GM12878 (cell line): Measurements from ENCODE around the gene EBP. TPM values are rescaled to one million over a fixed set of nuclear protein-coding genes. Genes with fewer than 3 reads are reported as not detected.

Source experiments
- ATAC-seq: fragments of 200-7000 bp; cut with Tn5 transposase; 3 replicates; pipeline ENCODE4 v1.9.1; 2020; ENCODE audit warnings: mild to moderate bottlenecking, moderate library complexity
- BruUV-seq: library from RNA; stranded (reverse); fragments of 400-500 nt; replicated peaks from 2 replicates; lab custom pipeline; 2021; lab: Mats Ljungman, UMichigan
- CTCF ChIA-PET: fragments of 300-600 bp; sonication (Branson Sonifier 250); formaldehyde crosslinking; extraction: SDS; loops from one replicate; lab custom pipeline; 2021; ENCODE audit warnings: inconsistent platforms; lab: Yijun Ruan, JAX
- POLR2A ChIA-PET: fragments of 350-600 bp; formaldehyde crosslinking; extraction: SDS; loops from one replicate; lab custom pipeline; 2021; ENCODE audit warnings: inconsistent platforms; lab: Charles Lee
- RAD21 ChIA-PET: fragments of 300-600 bp; sonication (Branson Sonifier 250); formaldehyde crosslinking; loops from one replicate; lab custom pipeline; 2023; ENCODE audit warnings: antibody characterized with exemption; ENCODE audit not compliant: unreplicated experiment; lab: Charles Lee
- SMC1A ChIA-PET: fragments of 300-600 bp; sonication (Branson Sonifier 250); formaldehyde crosslinking; loops from one replicate; lab custom pipeline; 2023; ENCODE audit not compliant: unreplicated experiment, uncharacterized antibody; lab: Charles Lee
- DNase-seq: peaks from one replicate; pipeline ENCODE4 v3.0.0-alpha.2; 2011; ENCODE audit warnings: low read depth, low spot score
- FAIRE-seq: peaks from 3 replicates; lab custom pipeline; 2011; peaks lifted over from hg19 to GRCh38; lab: Jason Lieb, UNC
- H2AFZ ChIP-seq: 2 replicates; pipeline ENCODE4 v1.6.0; 2011; ENCODE audit warnings: low read depth, low read length, control low read depth; ENCODE audit not compliant: control insufficient read depth
- H3K27ac ChIP-seq: 2 replicates; pipeline ENCODE4 v1.5.1; 2011; ENCODE audit warnings: control low read depth; ENCODE audit not compliant: control insufficient read depth, insufficient read depth
- H3K27me3 ChIP-seq, 2 experiments: replicated peaks in 1 of 2; 2 replicates each; pipeline versions ENCODE4 v1.6.0 to v1.6.1; 2011; ENCODE audit warnings: low read length in 1 of 2; ENCODE audit not compliant: control insufficient read depth in 2 of 2, insufficient read depth in 2 of 2
- H3K36me3 ChIP-seq, 2 experiments: 2 replicates each; pipeline ENCODE4 v1.5.1; 2011; ENCODE audit warnings: low read length in 1 of 2; ENCODE audit not compliant: control insufficient read depth in 2 of 2, insufficient read depth in 2 of 2
- H3K4me1 ChIP-seq: 2 replicates; pipeline ENCODE4 v1.6.1; 2011; ENCODE audit warnings: mild to moderate bottlenecking, low read length, moderate library complexity, mixed read lengths; ENCODE audit not compliant: control insufficient read depth, insufficient read depth
- H3K4me2 ChIP-seq: 2 replicates; pipeline ENCODE4 v1.6.0; 2011; ENCODE audit warnings: control low read depth; ENCODE audit not compliant: control insufficient read depth, insufficient read depth
- H3K4me3 ChIP-seq: fragments of 200-600 bp; sonication (generic); 2 replicates; pipeline ENCODE4 v1.5.1; 2016
- H3K79me2 ChIP-seq: 2 replicates; pipeline ENCODE4 v1.6.0; 2011; ENCODE audit warnings: low read length; ENCODE audit not compliant: control insufficient read depth, insufficient read depth
- H3K9ac ChIP-seq: 2 replicates; pipeline ENCODE4 v1.8.0; 2011; ENCODE audit warnings: low read length, control low read depth, mixed read lengths; ENCODE audit not compliant: control insufficient read depth, insufficient read depth
- H3K9me3 ChIP-seq: replicated peaks from 3 replicates; pipeline ENCODE4 v1.5.1; 2011; ENCODE audit warnings: mild to moderate bottlenecking, low read length; ENCODE audit not compliant: control insufficient read depth, insufficient read depth
- H4K20me1 ChIP-seq: 2 replicates; pipeline ENCODE4 v1.6.0; 2011; ENCODE audit not compliant: control insufficient read depth, insufficient read depth
- CHD4 ChIP-seq: fragments of 200-600 bp; sonication (generic); IDR thresholded peaks from 2 replicates; pipeline ENCODE4 v1.6.1; 2016; ENCODE audit warnings: mild to moderate bottlenecking
- HDGF ChIP-seq: fragments of 450-650 bp; IDR thresholded peaks from 2 replicates; pipeline ENCODE4 v1.6.1; 2016; ENCODE audit warnings: antibody characterized with exemption
- KAT2A ChIP-seq: conservative IDR thresholded peaks from 2 replicates; pipeline ENCODE4 v1.6.1; 2011; ENCODE audit warnings: low read depth, low read length; ENCODE audit not compliant: control insufficient read depth
- NFYB ChIP-seq: IDR thresholded peaks from 2 replicates; pipeline ENCODE4 v1.6.1; 2011; ENCODE audit warnings: low read depth, mild to moderate bottlenecking, low read length, improper control_type of control experiment, moderate library complexity; ENCODE audit not compliant: insufficient read depth
- NRF1 ChIP-seq: conservative IDR thresholded peaks from 2 replicates; pipeline ENCODE4 v1.6.1; 2011; ENCODE audit warnings: mild to moderate bottlenecking, low read depth, low read length, improper control_type of control experiment
- RBBP5 ChIP-seq: fragments of 200-600 bp; sonication (generic); conservative IDR thresholded peaks from 2 replicates; pipeline ENCODE4 v1.6.1; 2016
- SMARCA5 ChIP-seq: fragments of 450-650 bp; IDR thresholded peaks from 2 replicates; pipeline ENCODE4 v1.6.1; 2017; ENCODE audit warnings: mild to moderate bottlenecking
- STAT1 ChIP-seq: fragments of 450-650 bp; conservative IDR thresholded peaks from 2 replicates; pipeline ENCODE4 v1.6.1; 2014; ENCODE audit warnings: antibody characterized with exemption, mild to moderate bottlenecking
- SUPT20H ChIP-seq: IDR thresholded peaks from 2 replicates; pipeline ENCODE4 v1.6.1; 2011; ENCODE audit warnings: low read depth, mild to moderate bottlenecking, low read length, moderate library complexity, borderline replicate concordance; ENCODE audit not compliant: control insufficient read depth
- TARDBP ChIP-seq: IDR thresholded peaks from 2 replicates; pipeline ENCODE4 v1.6.1; 2016; ENCODE audit warnings: borderline replicate concordance
- WGBS: methylation state at CpG from one replicate; pipeline ENCODE4 v1.1.6; 2016; ENCODE audit warnings: low lambda C conversion rate; ENCODE audit not compliant: insufficient replicate concordance, insufficient coverage; ENCODE audit errors: missing lambda C conversion rate; 5-methylcytosine and 5-hydroxymethylcytosine counted together
- in situ Hi-C: fragments of 300-500 bp; cut with MboI; formaldehyde crosslinking; loops from 9 replicates; pipeline ENCODE4 v1.14.3; 2018; ENCODE audit warnings: mixed read lengths
- intact Hi-C: fragments of 100-400 bp; cut with micrococcal nuclease; formaldehyde crosslinking; loops from one replicate; pipeline ENCODE4 v1.14.2; 2022; ENCODE audit not compliant: unreplicated experiment
- polyA plus RNA-seq, 11 experiments: library from polyadenylated mRNA; depleted of rRNA in 4 of 11; unstranded in 6 of 11; stranded (reverse) in 5 of 11; fragments of >200 nt; fragmentation: Nextera tagmentation in 4 of 11; fragmentation: Illumina TruSeq in 1 of 11; extraction: Ambion mirVana in 4 of 11; extraction: Trizol in 1 of 11; gene quantifications; 1 replicate in 1 of 11; 2 replicates in 10 of 11; pipeline versions ENCODE4 v1.2.1 to v1.2.3, GENCODE V29; 2011 to 2016; ENCODE audit warnings: inconsistent platforms in 2 of 11, missing spikeins in 2 of 11, low read depth in 1 of 11
- total RNA-seq, 4 experiments: library from RNA; depleted of rRNA in 3 of 4; stranded (reverse); fragments of >200 nt in 3 of 4; fragmentation: Illumina TruSeq in 1 of 4; extraction: Trizol in 1 of 4; gene quantifications; 2 replicates each; pipeline versions ENCODE4 v1.2.1 to v1.2.3, GENCODE V29; 2013 to 2021
- TF ChIP-seq, protein P1 (sequence below): fragments of 450-650 bp; IDR thresholded peaks from 2 replicates; pipeline ENCODE4 v1.6.1; 2017; ENCODE audit warnings: borderline replicate concordance
- TF ChIP-seq, protein P2 (sequence below): fragments of 450-650 bp; formaldehyde crosslinking; IDR thresholded peaks from 2 replicates; pipeline ENCODE4 v1.4.0; 2020; ENCODE audit warnings: mild to moderate bottlenecking, moderate library complexity

EBP gene
- total and polyA plus RNA-seq, 10 of the 15 experiments (the other 5 are each of a cell fraction or from before 2014, with no cell fraction given): 125 to 628 (median 180) TPM

- no peak overlapping the region for H2AFZ ChIP-seq
- TF ChIP-seq RBBP5: no peak
- TF ChIP-seq STAT1: no peak
- TF ChIP-seq CHD4: no peak
- TF ChIP-seq, protein P1, sequence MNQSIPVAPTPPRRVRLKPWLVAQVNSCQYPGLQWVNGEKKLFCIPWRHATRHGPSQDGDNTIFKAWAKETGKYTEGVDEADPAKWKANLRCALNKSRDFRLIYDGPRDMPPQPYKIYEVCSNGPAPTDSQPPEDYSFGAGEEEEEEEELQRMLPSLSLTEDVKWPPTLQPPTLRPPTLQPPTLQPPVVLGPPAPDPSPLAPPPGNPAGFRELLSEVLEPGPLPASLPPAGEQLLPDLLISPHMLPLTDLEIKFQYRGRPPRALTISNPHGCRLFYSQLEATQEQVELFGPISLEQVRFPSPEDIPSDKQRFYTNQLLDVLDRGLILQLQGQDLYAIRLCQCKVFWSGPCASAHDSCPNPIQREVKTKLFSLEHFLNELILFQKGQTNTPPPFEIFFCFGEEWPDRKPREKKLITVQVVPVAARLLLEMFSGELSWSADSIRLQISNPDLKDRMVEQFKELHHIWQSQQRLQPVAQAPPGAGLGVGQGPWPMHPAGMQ: no peak
- TF ChIP-seq HDGF: no peak
- TF ChIP-seq KAT2A: no peak
- TF ChIP-seq NRF1: no peak
- TF ChIP-seq NFYB: no peak
- TF ChIP-seq, protein P2, sequence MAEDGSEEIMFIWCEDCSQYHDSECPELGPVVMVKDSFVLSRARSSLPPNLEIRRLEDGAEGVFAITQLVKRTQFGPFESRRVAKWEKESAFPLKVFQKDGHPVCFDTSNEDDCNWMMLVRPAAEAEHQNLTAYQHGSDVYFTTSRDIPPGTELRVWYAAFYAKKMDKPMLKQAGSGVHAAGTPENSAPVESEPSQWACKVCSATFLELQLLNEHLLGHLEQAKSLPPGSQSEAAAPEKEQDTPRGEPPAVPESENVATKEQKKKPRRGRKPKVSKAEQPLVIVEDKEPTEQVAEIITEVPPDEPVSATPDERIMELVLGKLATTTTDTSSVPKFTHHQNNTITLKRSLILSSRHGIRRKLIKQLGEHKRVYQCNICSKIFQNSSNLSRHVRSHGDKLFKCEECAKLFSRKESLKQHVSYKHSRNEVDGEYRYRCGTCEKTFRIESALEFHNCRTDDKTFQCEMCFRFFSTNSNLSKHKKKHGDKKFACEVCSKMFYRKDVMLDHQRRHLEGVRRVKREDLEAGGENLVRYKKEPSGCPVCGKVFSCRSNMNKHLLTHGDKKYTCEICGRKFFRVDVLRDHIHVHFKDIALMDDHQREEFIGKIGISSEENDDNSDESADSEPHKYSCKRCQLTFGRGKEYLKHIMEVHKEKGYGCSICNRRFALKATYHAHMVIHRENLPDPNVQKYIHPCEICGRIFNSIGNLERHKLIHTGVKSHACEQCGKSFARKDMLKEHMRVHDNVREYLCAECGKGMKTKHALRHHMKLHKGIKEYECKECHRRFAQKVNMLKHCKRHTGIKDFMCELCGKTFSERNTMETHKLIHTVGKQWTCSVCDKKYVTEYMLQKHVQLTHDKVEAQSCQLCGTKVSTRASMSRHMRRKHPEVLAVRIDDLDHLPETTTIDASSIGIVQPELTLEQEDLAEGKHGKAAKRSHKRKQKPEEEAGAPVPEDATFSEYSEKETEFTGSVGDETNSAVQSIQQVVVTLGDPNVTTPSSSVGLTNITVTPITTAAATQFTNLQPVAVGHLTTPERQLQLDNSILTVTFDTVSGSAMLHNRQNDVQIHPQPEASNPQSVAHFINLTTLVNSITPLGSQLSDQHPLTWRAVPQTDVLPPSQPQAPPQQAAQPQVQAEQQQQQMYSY (CRISPR knock-in tag): no peak
- no peak for TF ChIP-seq SMARCA5
- no peak for TF ChIP-seq SUPT20H
- TF ChIP-seq TARDBP: no peak
- 31% methylated on average over 8 of the region's 8 CpGs for WGBS
- no peak overlapping the region for H3K4me2 ChIP-seq
- ChIA-PET RAD21 (no interaction called here), SMC1A (interaction anchor here (0.7 kb wide), 1 partner anchor 405 kb away, joined by 3 read pairs; no protein-coding TSS in a partner anchor), CTCF (interaction anchor here (0.8 kb wide), 1 partner anchor 407 kb away, joined by 3 read pairs; no protein-coding TSS in a partner anchor), POLR2A (no interaction called here)
- no peak for FAIRE-seq
- no TSS peak for BruUV-seq
- in situ Hi-C loops: loop anchor here (10.0 kb wide), 1 partner anchor 406 kb away; no protein-coding TSS in a partner anchor
- H3K36me3 ChIP-seq: peaks cover 0 to 5% of the 10 kb centered on the region in 2 experiments; a peak in 1 of 4 replicates
- intact Hi-C loops: no loop called here
- H3K79me2 ChIP-seq: no peaks in the 10 kb centered on the region
- no peaks in the 10 kb centered on the region; the same call in 2 of the 3 replicates for H3K9me3 ChIP-seq
- H3K27ac ChIP-seq: no peak overlapping the region
- ATAC-seq: no peak
- H3K4me1 ChIP-seq: no peaks in the 10 kb centered on the region
- no peak overlapping the region for H3K9ac ChIP-seq
- H3K4me3 ChIP-seq: no peak overlapping the region
- no peak for DNase-seq
- no peaks in the 10 kb centered on the region for H4K20me1 ChIP-seq
- no peaks in the 10 kb centered on the region for H3K27me3 ChIP-seq
Measured at GRCh38 chrX:48490661-48491060, 30.9 kb upstream of the EBP start.
